Testis (tissue), 3 donors: Measurements from ENCODE around the gene RSPH1. TPM values are rescaled to one million over a fixed set of nuclear protein-coding genes. Genes with fewer than 3 reads are reported as not detected.

Experiments used
- DNase-seq: peaks from one replicate; pipeline ENCODE4 v3.0.0-alpha.2; 2019
- H3K27ac ChIP-seq, 2 donors: fragments of 200-600 bp; sonication (generic); one replicate each; pipeline ENCODE4 v1.5.1; 2019
- H3K27me3 ChIP-seq: fragments of 200-600 bp; sonication (generic); one replicate; pipeline ENCODE4 v1.5.1; 2019
- H3K36me3 ChIP-seq: fragments of 200-600 bp; sonication (generic); one replicate; pipeline ENCODE4 v1.5.1; 2017; ENCODE audit warnings: low read depth; ENCODE audit errors: missing control alignments
- H3K4me1 ChIP-seq: fragments of 200-600 bp; sonication (generic); one replicate; pipeline ENCODE4 v1.5.1; 2019
- H3K4me3 ChIP-seq, 2 donors: fragments of 200-600 bp; sonication (generic); one replicate each; pipeline ENCODE4 v1.5.1; 2017 to 2019
- H3K9me3 ChIP-seq: fragments of 200-600 bp; sonication (generic); one replicate; pipeline ENCODE4 v1.5.1; 2017
- CTCF ChIP-seq, 3 experiments: fragments of 450-650 bp in 2 of 3; fragments of 200-600 bp in 1 of 3; sonication (generic) in 1 of 3; IDR thresholded peaks; one replicate each; pipeline ENCODE4 v1.5.1; 2016 to 2019; ENCODE audit warnings: antibody characterized with exemption in 3 of 3, mild to moderate bottlenecking in 2 of 3, moderate library complexity in 1 of 3
- POLR2A ChIP-seq: fragments of 450-650 bp; IDR thresholded peaks from one replicate; pipeline ENCODE4 v1.6.1; 2017; ENCODE audit warnings: antibody characterized with exemption, mild to moderate bottlenecking, moderate library complexity
- WGBS, 2 donors: methylation state at CpG; one replicate each; pipeline ENCODE4 v1.1.5; 2018; 5-methylcytosine and 5-hydroxymethylcytosine counted together
- intact Hi-C: fragments of 100-400 bp; cut with DNase I; formaldehyde crosslinking; loops from one replicate; pipeline ENCODE4 v1.15.1; 2023; ENCODE audit warnings: low total_unique reads
- polyA plus RNA-seq: library from polyadenylated mRNA; stranded (reverse); fragments of 350-450 nt; fragmentation: Illumina TruSeq; extraction: RNeasy Lipid Tissue Mini Kit (QIAGEN cat#74804); gene quantifications from one replicate; pipeline ENCODE4 v1.2.3, GENCODE V29; 2014; ENCODE audit warnings: low read depth, low replicate concordance; ENCODE audit not compliant: insufficient read depth
- total RNA-seq, 2 donors: library from RNA; depleted of rRNA; stranded (reverse); fragments of >200 nt; gene quantifications; one replicate each; pipeline ENCODE4 v1.2.3, GENCODE V29; 2016

RSPH1 gene
- total and polyA plus RNA-seq, 3 donors from 2014 or later = 10.4 to 59.6 (median 20.8) TPM

GRCh38 chr21:42426876-42427480 lies 69.0 kb downstream of the RSPH1 start:
- H3K36me3 ChIP-seq = no peaks in the 10 kb centered on the region
- DNase-seq = no peak
- H3K4me3 ChIP-seq = no peak overlapping the region
- H3K4me1 ChIP-seq = no peaks in the 10 kb centered on the region
- H3K9me3 ChIP-seq = no peaks in the 10 kb centered on the region
- TF ChIP-seq CTCF (IDR thresholded peaks at IDR 0.05) (no peak), POLR2A (no peak)
- 89 to 99% methylated on average over 7 to 10 of the region's 10 CpGs for WGBS, 2 donors
- intact Hi-C loops = no loop called here
- H3K27ac ChIP-seq = no peak overlapping the region
- H3K27me3 ChIP-seq = no peaks in the 10 kb centered on the region

- H3K27ac ChIP-seq = no peak overlapping the region
- TF ChIP-seq POLR2A (no peak), CTCF (IDR thresholded peaks at IDR 0.05) (no peak)
- H3K27me3 ChIP-seq = no peaks in the 10 kb centered on the region
Measured at GRCh38 chr21:42426424-42426823, 69.6 kb downstream of the RSPH1 start.

GRCh38 chr21:42425591-42425990 lies 70.4 kb downstream of the RSPH1 start:
- intact Hi-C loops = no loop called here
- Histone ChIP-seq H3K27me3 (no peaks in the 10 kb centered on the region), H3K4me1 (no peaks in the 10 kb centered on the region), H3K27ac (no peak overlapping the region), H3K9me3 (no peaks in the 10 kb centered on the region), H3K4me3 (no peak overlapping the region), H3K36me3 (no peaks in the 10 kb centered on the region)
- DNase-seq = no peak
- TF ChIP-seq POLR2A = no peak
- TF ChIP-seq CTCF (IDR thresholded peaks at IDR 0.05) = no peak
- WGBS, 2 donors = 80 to 81% methylated on average over 4 of the region's 4 CpGs

More at GRCh38 chr21:42426424-42426823, 69.6 kb downstream of the RSPH1 start:
- intact Hi-C loops = no loop called here
- H3K4me1 ChIP-seq = no peaks in the 10 kb centered on the region
- H3K4me3 ChIP-seq = no peak overlapping the region
- no peak for DNase-seq
- H3K9me3 ChIP-seq = no peaks in the 10 kb centered on the region
- H3K36me3 ChIP-seq = no peaks in the 10 kb centered on the region
- WGBS, 2 donors = 89 to 92% methylated on average over 7 of the region's 7 CpGs

GRCh38 chr21:42424914-42425541 lies 71.0 kb downstream of the RSPH1 start:
- Histone ChIP-seq H3K27ac (no peak overlapping the region), H3K27me3 (no peaks in the 10 kb centered on the region), H3K4me1 (no peaks in the 10 kb centered on the region), H3K9me3 (no peaks in the 10 kb centered on the region), H3K4me3 (no peak overlapping the region), H3K36me3 (no peaks in the 10 kb centered on the region)
- DNase-seq = no peak
- 76 to 87% methylated on average over 12 of the region's 12 CpGs for WGBS, 2 donors
- no peak for TF ChIP-seq CTCF (IDR thresholded peaks at IDR 0.05)
- no peak for TF ChIP-seq POLR2A
- intact Hi-C loops = no loop called here

- WGBS, 2 donors = 76 to 79% methylated on average over 2 of the region's 2 CpGs
- Histone ChIP-seq H3K4me1 (no peaks in the 10 kb centered on the region), H3K9me3 (no peaks in the 10 kb centered on the region), H3K27me3 (no peaks in the 10 kb centered on the region), H3K36me3 (no peaks in the 10 kb centered on the region), H3K27ac (no peak overlapping the region), H3K4me3 (no peak overlapping the region)
- intact Hi-C loops = no loop called here
- no peak for TF ChIP-seq POLR2A
- TF ChIP-seq CTCF (IDR thresholded peaks at IDR 0.05) = no peak
- no peak for DNase-seq
Measured at GRCh38 chr21:42423685-42424084, 72.3 kb downstream of the RSPH1 start.
